CD8-positive, alpha-beta memory T cell (primary cell): Measurements from ENCODE around the gene XIRP1. TPM values are rescaled to one million over a fixed set of nuclear protein-coding genes. Genes with fewer than 3 reads are reported as not detected.

ENCODE experiments used
- CTCF ChIA-PET: fragments of 350-600 bp; sonication (Branson Sonifier 250); formaldehyde crosslinking; loops from one replicate; lab custom pipeline; 2021; ENCODE audit warnings: antibody characterized with exemption; lab: Charles Lee
- POLR2A ChIA-PET: fragments of 350-600 bp; sonication (Branson Sonifier 250); formaldehyde crosslinking; loops from one replicate; lab custom pipeline; 2021; ENCODE audit warnings: antibody characterized with exemption; lab: Charles Lee
- DNase-seq, 5 donors: peaks; one replicate each; pipeline versions ENCODE4 v3.0.0 to v3.0.0-alpha.2; 2020 to 2022; ENCODE audit warnings: mixed read lengths in 1 of 5
- H3K27ac ChIP-seq: one replicate; pipeline ENCODE4 v1.7.0; 2013; ENCODE audit warnings: low read depth, mild to moderate bottlenecking, low read length, moderate library complexity
- H3K27me3 ChIP-seq: 2 replicates; pipeline ENCODE4 v1.7.0; 2013; ENCODE audit warnings: low read length, mild to moderate bottlenecking; ENCODE audit not compliant: insufficient read depth, poor library complexity, severe bottlenecking
- H3K36me3 ChIP-seq: 2 replicates; pipeline ENCODE4 v1.7.0; 2013; ENCODE audit warnings: mild to moderate bottlenecking, low read length, moderate library complexity; ENCODE audit not compliant: insufficient read depth
- H3K4me1 ChIP-seq: 2 replicates; pipeline ENCODE4 v1.7.0; 2013; ENCODE audit warnings: mild to moderate bottlenecking, low read length, moderate library complexity; ENCODE audit not compliant: insufficient read depth
- H3K4me3 ChIP-seq: 2 replicates; pipeline ENCODE4 v1.7.0; 2013; ENCODE audit warnings: mild to moderate bottlenecking, low read length
- H3K9me3 ChIP-seq: 2 replicates; pipeline ENCODE4 v1.7.0; 2013; ENCODE audit warnings: mild to moderate bottlenecking, low read length
- H3K27ac Mint-ChIP-seq, 8 donors: one replicate each; pipeline ENCODE4 v1.8.0; 2020 to 2021; ENCODE audit warnings: mixed read lengths in 8 of 8, mild to moderate bottlenecking in 6 of 8, inconsistent platforms in 3 of 8, moderate library complexity in 3 of 8
- H3K27me3 Mint-ChIP-seq, 2 donors: one replicate each; pipeline ENCODE4 v1.8.0; 2020 to 2021; ENCODE audit warnings: mixed read lengths in 2 of 2, mild to moderate bottlenecking in 1 of 2, moderate library complexity in 1 of 2
- H3K36me3 Mint-ChIP-seq, 3 donors: one replicate each; pipeline ENCODE4 v1.8.0; 2020 to 2021; ENCODE audit warnings: mixed read lengths in 3 of 3, inconsistent platforms in 1 of 3, mild to moderate bottlenecking in 1 of 3
- H3K4me1 Mint-ChIP-seq, 3 donors: one replicate each; pipeline ENCODE4 v1.8.0; 2020 to 2021; ENCODE audit warnings: mixed read lengths in 3 of 3, inconsistent platforms in 1 of 3, mild to moderate bottlenecking in 1 of 3
- H3K4me3 Mint-ChIP-seq, 7 donors: one replicate each; pipeline ENCODE4 v1.8.0; 2020 to 2021; ENCODE audit warnings: mixed read lengths in 7 of 7, mild to moderate bottlenecking in 6 of 7, moderate library complexity in 4 of 7, inconsistent platforms in 2 of 7
- H3K9me3 Mint-ChIP-seq, 5 donors: one replicate each; pipeline ENCODE4 v1.8.0; 2020 to 2022; ENCODE audit warnings: mixed read lengths in 5 of 5, mild to moderate bottlenecking in 3 of 5, moderate library complexity in 2 of 5, inconsistent platforms in 1 of 5
- polyA plus RNA-seq: library from polyadenylated mRNA; unstranded; fragments of 300-500 nt; fragmentation: Illumina TruSeq; gene quantifications from one replicate; pipeline ENCODE4 v1.2.3, GENCODE V29; 2021
- total RNA-seq, 2 experiments: library from RNA; stranded (reverse); gene quantifications; one replicate each; pipeline ENCODE4 v1.2.3, GENCODE V29; 2021

The XIRP1 gene
- total and polyA plus RNA-seq, 3 experiments from 2014 or later, result 4.1 to 5.3 TPM; not detected in 1

DNA sequence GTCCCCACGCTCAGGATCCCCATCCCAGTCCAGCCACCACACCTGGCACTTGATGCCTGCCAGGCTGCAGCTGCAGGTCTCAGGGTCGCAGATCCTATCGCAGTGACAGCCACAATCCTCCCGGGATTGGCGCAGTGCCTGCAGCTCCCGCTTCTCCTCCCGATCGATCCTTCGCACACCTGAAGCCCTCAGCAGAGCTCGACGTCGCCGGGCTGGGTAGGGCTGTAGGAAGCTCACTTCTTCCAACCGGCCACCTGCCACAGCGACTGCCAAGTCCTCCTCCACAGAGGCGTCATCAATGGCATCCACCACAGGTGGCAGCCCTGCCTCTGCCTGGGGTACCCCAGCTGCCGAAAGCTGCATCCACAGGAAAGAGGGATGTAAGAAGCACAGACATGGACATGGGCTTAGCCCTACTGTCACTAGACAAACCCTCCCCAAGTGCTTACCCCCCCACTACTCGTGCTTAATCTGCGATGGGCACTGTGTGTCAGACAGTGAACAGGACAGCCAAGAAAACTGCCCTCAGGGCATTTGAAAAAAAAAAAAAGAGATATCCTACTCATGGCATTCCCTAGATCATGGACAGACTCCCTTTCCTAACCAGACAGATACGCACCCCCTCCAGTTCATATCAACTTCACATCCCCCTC, 48.2 kb downstream of the XIRP1 start:
- H3K9me3 Mint-ChIP-seq, result peaks cover 0 to 3% (median 0%) of the 10 kb centered on the region in 5 donors
- peaks cover 29% of the 10 kb centered on the region for H3K36me3 ChIP-seq
- H3K27ac Mint-ChIP-seq, result peak overlapping the region in 6 of 8 donors; percentile 7 to 99 (median 66)
- ChIA-PET POLR2A (interaction anchor here (0.6 kb wide), 1 partner anchor 272 kb away, joined by 3 read pairs; no protein-coding TSS in a partner anchor), CTCF (interaction anchor here (1.6 to 1.7 kb wide), 2 partner anchors 13 to 18 kb away, joined by 4 to 5 read pairs; no protein-coding TSS in a partner anchor)
- H3K27ac ChIP-seq, result no peak overlapping the region
- peaks cover 0 to 10% of the 10 kb centered on the region in 2 donors for H3K27me3 Mint-ChIP-seq
- peaks cover 9 to 86% (median 13%) of the 10 kb centered on the region in 3 donors for H3K36me3 Mint-ChIP-seq
- H3K27me3 ChIP-seq, result no peaks in the 10 kb centered on the region
- H3K4me1 Mint-ChIP-seq, result peaks cover 41 to 49% (median 43%) of the 10 kb centered on the region in 3 donors
- peaks cover 29% of the 10 kb centered on the region for H3K4me1 ChIP-seq
- DNase-seq, result no peak
- H3K4me3 Mint-ChIP-seq, result peak overlapping the region in 3 of 7 donors; percentile 44 to 79 (median 64)
- H3K9me3 ChIP-seq, result no peaks in the 10 kb centered on the region
- H3K4me3 ChIP-seq, result no peak overlapping the region

DNA sequence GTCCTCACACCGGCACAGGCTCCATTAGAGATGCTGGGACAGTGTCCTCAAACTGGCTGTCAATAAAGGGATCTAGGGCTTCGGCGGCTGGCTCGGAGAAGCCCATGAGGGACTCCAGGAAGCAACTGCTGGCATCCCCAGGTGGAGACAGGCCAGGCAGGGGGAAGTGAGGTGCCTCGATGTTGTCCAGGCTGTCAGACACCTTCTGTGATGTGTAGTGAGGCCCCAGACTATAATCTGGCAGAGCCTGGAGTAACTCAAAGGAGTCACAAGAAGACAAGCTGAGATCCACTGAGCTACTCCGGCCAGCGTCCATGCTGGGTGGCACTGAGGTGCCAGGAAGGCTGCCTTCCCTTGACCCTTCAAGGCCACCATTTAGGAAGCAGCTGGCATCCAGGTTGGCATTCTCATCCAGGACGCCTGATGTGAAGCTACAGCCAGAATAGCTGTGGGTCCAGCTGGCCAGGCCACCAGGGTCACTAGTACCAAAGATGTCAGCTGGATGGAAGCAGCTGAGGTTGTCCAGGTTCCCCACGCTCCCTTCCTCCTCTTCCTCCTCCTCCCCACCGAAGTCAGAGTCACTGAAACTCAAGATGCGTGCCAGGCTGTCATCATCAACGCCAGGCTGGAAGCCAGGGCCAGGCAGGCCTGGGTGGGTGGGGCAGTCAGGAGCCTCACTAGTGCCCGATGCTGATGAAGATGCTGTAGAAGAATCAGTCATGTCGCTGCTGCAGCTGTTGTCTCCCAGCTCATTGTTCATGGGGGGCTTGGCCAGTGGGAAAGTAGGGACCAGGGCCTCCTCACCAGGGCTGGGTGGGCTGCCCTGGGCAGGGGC, 49.1 kb downstream of the XIRP1 start:
- no peaks in the 10 kb centered on the region for H3K9me3 ChIP-seq
- H3K4me1 ChIP-seq, result peaks cover 20% of the 10 kb centered on the region
- CTCF ChIA-PET, result interaction anchor here (1.6 to 1.7 kb wide), 2 partner anchors 12 to 17 kb away, joined by 4 to 5 read pairs; no protein-coding TSS in a partner anchor
- H3K27ac ChIP-seq, result no peak overlapping the region
- POLR2A ChIA-PET, result no interaction called here
- peak overlapping the region in 5 of 8 donors; percentile 19 to 99 (median 39) for H3K27ac Mint-ChIP-seq
- peaks cover 0 to 3% (median 0%) of the 10 kb centered on the region in 5 donors for H3K9me3 Mint-ChIP-seq
- peaks cover 9 to 78% (median 13%) of the 10 kb centered on the region in 3 donors for H3K36me3 Mint-ChIP-seq
- peaks cover 32 to 40% (median 34%) of the 10 kb centered on the region in 3 donors for H3K4me1 Mint-ChIP-seq
- H3K4me3 ChIP-seq, result no peak overlapping the region
- H3K4me3 Mint-ChIP-seq, result peak overlapping the region in 2 of 7 donors; percentile 15 to 21
- DNase-seq, result peak in 1 of 5 donors; percentile 44
- peaks cover 0 to 9% of the 10 kb centered on the region in 2 donors for H3K27me3 Mint-ChIP-seq
- no peaks in the 10 kb centered on the region for H3K27me3 ChIP-seq
- H3K36me3 ChIP-seq, result peaks cover 29% of the 10 kb centered on the region

DNA sequence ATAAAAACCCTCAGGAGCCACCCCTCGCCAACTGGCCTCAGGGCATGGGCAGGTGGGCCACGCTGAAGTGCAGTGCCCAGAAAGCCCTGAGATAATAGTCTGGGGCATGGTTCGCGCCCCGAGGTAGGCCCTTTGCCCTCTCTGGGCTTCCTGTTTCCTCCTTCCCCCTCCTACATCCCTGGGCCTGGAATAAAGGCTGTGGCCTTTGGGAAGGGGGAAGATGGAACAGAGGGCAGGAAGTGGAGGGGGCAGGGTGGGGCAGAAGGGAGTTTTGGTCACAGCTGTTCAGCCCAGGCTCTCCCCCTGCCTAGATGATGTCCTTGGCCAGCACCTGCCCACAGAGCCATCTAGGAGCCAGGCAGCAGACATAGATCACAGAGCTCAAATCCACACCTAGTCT, 50.3 kb downstream of the XIRP1 start:
- Histone ChIP-seq H3K9me3 (no peaks in the 10 kb centered on the region), H3K4me3 (no peak overlapping the region), H3K36me3 (peaks cover 29% of the 10 kb centered on the region), H3K27ac (no peak overlapping the region), H3K4me1 (peaks cover 8% of the 10 kb centered on the region), H3K27me3 (no peaks in the 10 kb centered on the region)
- peaks cover 20 to 28% (median 22%) of the 10 kb centered on the region in 3 donors for H3K4me1 Mint-ChIP-seq
- ChIA-PET POLR2A (no interaction called here), CTCF (interaction anchor here (0.6 to 1.7 kb wide), 2 partner anchors 146 to 149 kb away, joined by 3 read pairs; no protein-coding TSS in a partner anchor)
- peaks cover 0 to 7% of the 10 kb centered on the region in 2 donors for H3K27me3 Mint-ChIP-seq
- H3K4me3 Mint-ChIP-seq, result peak overlapping the region in 2 of 7 donors; percentile 19 to 40
- H3K27ac Mint-ChIP-seq, result peak overlapping the region in 4 of 8 donors; percentile 22 to 99 (median 72)
- peaks cover 9 to 67% (median 13%) of the 10 kb centered on the region in 3 donors for H3K36me3 Mint-ChIP-seq
- DNase-seq, result peak in 1 of 5 donors; percentile 46
- peaks cover 0 to 3% (median 0%) of the 10 kb centered on the region in 5 donors for H3K9me3 Mint-ChIP-seq

DNA sequence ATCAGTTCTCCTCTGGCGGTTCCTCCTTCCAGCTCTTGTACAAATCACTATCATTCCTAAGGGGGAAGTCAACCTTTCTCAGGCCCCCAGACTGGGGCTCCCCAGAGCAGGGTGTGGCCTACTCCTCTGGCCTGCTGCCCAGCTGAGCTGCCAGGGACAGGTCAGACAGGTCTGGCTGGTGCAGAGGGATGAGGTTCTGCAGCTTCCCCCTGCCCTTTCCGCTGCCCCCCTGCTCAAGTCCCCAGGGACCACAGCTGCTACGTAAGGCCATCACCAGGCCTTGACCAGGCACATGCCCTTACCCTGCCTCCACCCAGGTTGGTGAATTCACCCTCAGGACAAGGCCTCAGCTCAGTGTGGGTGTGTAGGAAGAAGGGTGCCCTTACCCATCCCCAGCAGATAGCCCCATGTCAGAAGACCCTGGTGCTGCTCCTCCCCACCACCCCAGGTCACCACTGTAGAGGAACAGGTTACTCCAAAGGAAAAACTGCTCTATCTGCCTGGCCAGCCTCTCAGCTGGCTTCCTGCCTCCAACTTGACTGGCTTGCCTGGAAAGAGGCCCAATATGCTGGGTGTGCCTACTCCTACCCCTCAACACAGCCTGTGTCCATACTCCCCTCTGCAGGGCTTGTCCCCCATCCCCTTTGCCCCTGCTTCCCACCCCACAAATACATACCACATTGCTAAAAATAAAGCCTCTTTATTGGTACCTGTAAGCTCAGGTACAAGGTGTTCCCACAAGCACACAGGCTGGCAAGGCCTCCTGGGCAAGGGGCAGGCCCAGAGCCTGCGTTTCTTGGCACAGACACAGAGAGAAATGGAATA, 51.0 kb downstream of the XIRP1 start:
- CTCF ChIA-PET, result interaction anchor here (1.7 kb wide), 1 partner anchor 150 kb away, joined by 3 read pairs; no protein-coding TSS in a partner anchor
- no peaks in the 10 kb centered on the region for H3K27me3 ChIP-seq
- no peak overlapping the region for H3K27ac ChIP-seq
- H3K9me3 ChIP-seq, result no peaks in the 10 kb centered on the region
- Mint-ChIP-seq H3K9me3 (peaks cover 0 to 3% (median 0%) of the 10 kb centered on the region in 5 donors), H3K27ac (peak overlapping the region in 4 of 8 donors; percentile 51 to 99 (median 75)), H3K4me1 (peaks cover 13 to 21% (median 15%) of the 10 kb centered on the region in 3 donors), H3K27me3 (peaks cover 0 to 4% of the 10 kb centered on the region in 2 donors), H3K36me3 (peaks cover 9 to 61% (median 11%) of the 10 kb centered on the region in 3 donors), H3K4me3 (peak overlapping the region in 2 of 7 donors; percentile 19 to 40)
- peaks cover 26% of the 10 kb centered on the region for H3K36me3 ChIP-seq
- DNase-seq, result peak in 1 of 5 donors; percentile 48
- H3K4me3 ChIP-seq, result no peak overlapping the region
- H3K4me1 ChIP-seq, result peaks cover 1% of the 10 kb centered on the region
- POLR2A ChIA-PET, result no interaction called here

DNA sequence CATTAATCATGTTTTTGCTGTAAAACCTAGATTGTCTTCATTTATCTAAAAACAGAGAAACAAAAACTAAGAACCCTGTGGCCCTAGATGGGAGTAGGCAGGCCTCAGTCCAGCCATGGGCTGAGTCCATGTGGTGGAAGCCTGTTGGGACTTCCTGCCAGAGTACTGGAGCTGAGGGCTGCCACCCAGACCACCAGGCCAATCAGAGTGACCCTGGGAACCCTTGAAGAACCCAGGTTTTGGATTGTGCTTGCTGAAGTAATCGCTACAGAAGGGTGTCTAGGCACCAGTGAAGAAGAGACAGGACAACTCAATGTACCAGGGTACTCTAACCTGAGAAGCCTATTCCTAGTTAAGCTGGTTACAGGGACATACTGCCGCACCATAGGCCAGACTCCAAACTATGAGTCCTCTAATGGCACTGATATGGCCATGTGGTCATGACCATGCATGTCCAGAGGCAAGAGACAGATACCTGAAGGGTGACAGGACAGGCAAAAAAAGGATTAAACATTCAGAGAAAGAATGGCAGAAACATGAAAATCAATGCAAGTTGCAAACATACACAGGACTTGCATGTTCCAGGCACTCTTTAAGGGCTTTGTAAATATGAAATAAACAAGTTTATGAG, 51.9 kb downstream of the XIRP1 start:
- Mint-ChIP-seq H3K36me3 (peaks cover 7 to 52% (median 9%) of the 10 kb centered on the region in 3 donors), H3K9me3 (peaks cover 0 to 3% (median 0%) of the 10 kb centered on the region in 5 donors), H3K27me3 (peaks cover 0 to 4% of the 10 kb centered on the region in 2 donors), H3K27ac (peak overlapping the region in 7 of 8 donors; percentile 14 to 99 (median 48)), H3K4me3 (peak overlapping the region in 1 of 7 donors; percentile 44), H3K4me1 (peaks cover 6 to 14% (median 7%) of the 10 kb centered on the region in 3 donors)
- H3K27me3 ChIP-seq, result no peaks in the 10 kb centered on the region
- no peak overlapping the region for H3K4me3 ChIP-seq
- ChIA-PET CTCF (no interaction called here), POLR2A (no interaction called here)
- no peaks in the 10 kb centered on the region for H3K9me3 ChIP-seq
- peak in 1 of 5 donors; percentile 28 for DNase-seq
- H3K4me1 ChIP-seq, result no peaks in the 10 kb centered on the region
- peaks cover 17% of the 10 kb centered on the region for H3K36me3 ChIP-seq
- no peak overlapping the region for H3K27ac ChIP-seq

DNA sequence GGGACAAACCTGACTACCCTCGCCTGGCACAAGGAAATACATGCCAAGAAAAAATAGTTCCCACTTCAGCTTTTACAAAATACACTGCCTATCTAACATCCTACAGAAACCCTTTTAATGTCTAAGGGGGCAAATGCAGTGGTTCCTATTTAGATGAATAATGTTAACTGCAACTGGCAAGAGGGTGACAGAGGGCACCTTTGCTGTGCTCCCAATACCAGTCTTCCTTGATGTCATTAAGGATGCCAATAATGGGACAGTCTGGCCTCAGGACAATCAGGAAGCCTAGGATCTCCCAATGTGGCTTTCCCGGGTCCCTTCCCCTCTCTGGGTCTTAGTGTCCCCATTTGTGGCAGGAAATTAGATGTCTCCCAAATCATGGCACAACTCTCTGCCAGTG, 53.0 kb downstream of the XIRP1 start:
- ChIA-PET CTCF (interaction anchor here (1.0 kb wide), 1 partner anchor 153 kb away, joined by 3 read pairs; no protein-coding TSS in a partner anchor), POLR2A (no interaction called here)
- Histone ChIP-seq H3K4me3 (no peak overlapping the region), H3K27ac (no peak overlapping the region), H3K4me1 (no peaks in the 10 kb centered on the region), H3K27me3 (no peaks in the 10 kb centered on the region), H3K9me3 (no peaks in the 10 kb centered on the region), H3K36me3 (peaks cover 11% of the 10 kb centered on the region)
- DNase-seq, result no peak
- Mint-ChIP-seq H3K4me3 (peak overlapping the region in 1 of 7 donors; percentile 44), H3K27me3 (peaks cover 0 to 3% of the 10 kb centered on the region in 2 donors), H3K4me1 (peaks cover 5 to 11% (median 7%) of the 10 kb centered on the region in 3 donors), H3K9me3 (peaks cover 0 to under 1% (median 0%) of the 10 kb centered on the region in 5 donors), H3K27ac (peak overlapping the region in 2 of 8 donors; percentile 3 to 99), H3K36me3 (peaks cover 5 to 41% (median 5%) of the 10 kb centered on the region in 3 donors)
